H9 (cell line): ENCODE measurements around the gene CEMIP2. TPM values are rescaled to one million over a fixed set of nuclear protein-coding genes. Genes with fewer than 3 reads are reported as not detected.

Experiments used
- DNase-seq: peaks from one replicate; pipeline ENCODE4 v3.0.0-alpha.2; 2017
- H2AFZ ChIP-seq: one replicate; pipeline ENCODE4 v1.6.1; 2013; ENCODE audit warnings: mild to moderate bottlenecking, low read length, control low read depth, moderate library complexity
- H2AK5ac ChIP-seq: 2 replicates; pipeline ENCODE4 v1.6.1; 2013; ENCODE audit warnings: low read length, control low read depth, mixed read lengths; ENCODE audit not compliant: insufficient read length
- H2BK120ac ChIP-seq: one replicate; pipeline ENCODE4 v1.6.1; 2013; ENCODE audit warnings: low read depth, mild to moderate bottlenecking, low read length, control low read depth, inconsistent platforms; ENCODE audit not compliant: poor library complexity, severe bottlenecking
- H2BK12ac ChIP-seq: 2 replicates; pipeline ENCODE4 v1.6.1; 2013; ENCODE audit warnings: low read length, control low read depth, mixed read lengths, low read depth; ENCODE audit not compliant: insufficient read length
- H2BK15ac ChIP-seq: 2 replicates; pipeline ENCODE4 v1.6.1; 2013; ENCODE audit warnings: low read depth, low read length, control low read depth
- H2BK20ac ChIP-seq: one replicate; pipeline ENCODE4 v1.6.1; 2013; ENCODE audit warnings: low read depth, mild to moderate bottlenecking, low read length, control low read depth, inconsistent platforms; ENCODE audit not compliant: poor library complexity, severe bottlenecking
- H2BK5ac ChIP-seq: 2 replicates; pipeline ENCODE4 v1.6.1; 2013; ENCODE audit warnings: low read length, control low read depth, mixed read lengths; ENCODE audit not compliant: insufficient read length
- H3K14ac ChIP-seq: 2 replicates; pipeline ENCODE4 v1.6.1; 2013; ENCODE audit warnings: low read length, control low read depth; ENCODE audit not compliant: insufficient read depth
- H3K18ac ChIP-seq: 2 replicates; pipeline ENCODE4 v1.6.1; 2013; ENCODE audit warnings: low read depth, mild to moderate bottlenecking, mixed read lengths, low read length, control low read depth; ENCODE audit not compliant: insufficient read length
- H3K23ac ChIP-seq: 2 replicates; pipeline ENCODE4 v1.6.1; 2013; ENCODE audit warnings: low read length, control low read depth, mixed read lengths, low read depth; ENCODE audit not compliant: insufficient read length
- H3K23me2 ChIP-seq: 2 replicates; pipeline ENCODE4 v1.6.1; 2013; ENCODE audit warnings: low read depth, mild to moderate bottlenecking, mixed read lengths, low read length, control low read depth; ENCODE audit not compliant: insufficient read length, poor library complexity, severe bottlenecking
- H3K27ac ChIP-seq: 2 replicates; pipeline ENCODE4 v1.5.1; 2013; ENCODE audit warnings: low read length, control low read depth, mixed read lengths, low read depth; ENCODE audit not compliant: insufficient read length
- H3K27me3 ChIP-seq: 2 replicates; pipeline ENCODE4 v1.6.1; 2013; ENCODE audit warnings: low read length, control low read depth, inconsistent platforms; ENCODE audit not compliant: insufficient read depth
- H3K4ac ChIP-seq: 2 replicates; pipeline ENCODE4 v1.6.1; 2013; ENCODE audit warnings: low read depth, mild to moderate bottlenecking, control low read depth, inconsistent platforms, low read length, moderate library complexity
- H3K4me1 ChIP-seq: 2 replicates; pipeline ENCODE4 v1.6.1; 2013; ENCODE audit warnings: low read length, control low read depth, inconsistent platforms; ENCODE audit not compliant: insufficient read depth
- H3K4me2 ChIP-seq: 2 replicates; pipeline ENCODE4 v1.6.1; 2013; ENCODE audit warnings: low read length, control low read depth, mixed read lengths; ENCODE audit not compliant: insufficient read length, insufficient read depth
- H3K56ac ChIP-seq: 2 replicates; pipeline ENCODE4 v1.6.1; 2013; ENCODE audit warnings: low read depth, mild to moderate bottlenecking, mixed read lengths, low read length, control low read depth; ENCODE audit not compliant: insufficient read length
- H3K79me1 ChIP-seq: 2 replicates; pipeline ENCODE4 v1.6.1; 2013; ENCODE audit warnings: low read depth, mild to moderate bottlenecking, moderate library complexity, low read length, control low read depth, inconsistent platforms; ENCODE audit not compliant: insufficient read depth, poor library complexity, severe bottlenecking
- H3K79me2 ChIP-seq: 2 replicates; pipeline ENCODE4 v1.6.1; 2013; ENCODE audit warnings: low read length, control low read depth, inconsistent platforms; ENCODE audit not compliant: insufficient read depth
- H3K9ac ChIP-seq: 2 replicates; pipeline ENCODE4 v1.6.1; 2013; ENCODE audit warnings: low read length, control low read depth, mixed read lengths; ENCODE audit not compliant: insufficient read length; ENCODE audit errors: extremely low read depth
- H3K9me3 ChIP-seq: one replicate; pipeline ENCODE4 v1.6.1; 2013; ENCODE audit warnings: low read depth, low read length, inconsistent platforms; ENCODE audit not compliant: control insufficient read depth
- H3T11ph ChIP-seq: one replicate; pipeline ENCODE4 v1.6.1; 2013; ENCODE audit warnings: mild to moderate bottlenecking, low read length, control low read depth, inconsistent platforms
- H4K20me1 ChIP-seq: one replicate; pipeline ENCODE4 v1.6.1; 2013; ENCODE audit not compliant: control insufficient read depth, insufficient read length, insufficient read depth
- H4K5ac ChIP-seq: 2 replicates; pipeline ENCODE4 v1.6.1; 2013; ENCODE audit warnings: low read depth, mild to moderate bottlenecking, mixed read lengths, low read length, control low read depth; ENCODE audit not compliant: insufficient read length
- H4K8ac ChIP-seq: replicated peaks from 2 replicates; pipeline ENCODE4 v1.6.1; 2013; ENCODE audit warnings: low read length, control low read depth, mixed read lengths, low read depth; ENCODE audit not compliant: insufficient read length
- H4K91ac ChIP-seq: 2 replicates; pipeline ENCODE4 v1.6.1; 2013; ENCODE audit warnings: low read depth, mild to moderate bottlenecking, moderate library complexity, mixed read lengths, low read length, control low read depth; ENCODE audit not compliant: insufficient read length
- H3K27ac Mint-ChIP-seq, 3 experiments: 2 replicates in 2 of 3; 3 replicates in 1 of 3; pipeline ENCODE4 v1.8.0; 2020 to 2021; ENCODE audit warnings: mixed read lengths in 3 of 3, mild to moderate bottlenecking in 1 of 3, moderate library complexity in 1 of 3
- H3K27me3 Mint-ChIP-seq: 2 replicates; pipeline ENCODE4 v1.8.0; 2021; ENCODE audit warnings: low read depth, mild to moderate bottlenecking, moderate library complexity, mixed read lengths
- H3K36me3 Mint-ChIP-seq, 3 experiments: 2 replicates in 2 of 3; 3 replicates in 1 of 3; pipeline ENCODE4 v1.8.0; 2020 to 2021; ENCODE audit warnings: low read depth in 3 of 3, mixed read lengths in 3 of 3; ENCODE audit not compliant: insufficient read depth in 1 of 3
- H3K4me1 Mint-ChIP-seq, 2 experiments: 2 replicates each; pipeline ENCODE4 v1.8.0; 2020; ENCODE audit warnings: mixed read lengths in 2 of 2
- H3K4me3 Mint-ChIP-seq, 2 experiments: 2 replicates in 1 of 2; 3 replicates in 1 of 2; pipeline ENCODE4 v1.8.0; 2020 to 2021; ENCODE audit warnings: mild to moderate bottlenecking in 2 of 2, mixed read lengths in 2 of 2, moderate library complexity in 1 of 2
- H3K9me3 Mint-ChIP-seq, 2 experiments: 2 replicates in 1 of 2; 3 replicates in 1 of 2; pipeline ENCODE4 v1.8.0; 2020; ENCODE audit warnings: mild to moderate bottlenecking in 2 of 2, mixed read lengths in 2 of 2, moderate library complexity in 1 of 2
- WGBS: extraction: QIAGEN DNeasy Blood & Tissue Kit; methylation state at CpG from one replicate; pipeline ENCODE4 v1.1.7; 2013; ENCODE audit warnings: missing lambda C conversion rate, low lambda C conversion rate, mixed read lengths; ENCODE audit not compliant: insufficient read length; ENCODE audit errors: extremely low coverage; 5-methylcytosine and 5-hydroxymethylcytosine counted together
- total RNA-seq: library from RNA; stranded (reverse); gene quantifications from 2 replicates; pipeline ENCODE4 v1.2.1, GENCODE V29; 2021
- TF ChIP-seq, protein P1 (sequence below): fragments of 200-600 bp; sonication (generic); conservative IDR thresholded peaks from 3 replicates; pipeline ENCODE4 v1.8.0; 2021; ENCODE audit warnings: antibody characterized with exemption, mild to moderate bottlenecking

The CEMIP2 gene
- total RNA-seq, 1 experiment from 2014 or later = 77.2 TPM

DNA sequence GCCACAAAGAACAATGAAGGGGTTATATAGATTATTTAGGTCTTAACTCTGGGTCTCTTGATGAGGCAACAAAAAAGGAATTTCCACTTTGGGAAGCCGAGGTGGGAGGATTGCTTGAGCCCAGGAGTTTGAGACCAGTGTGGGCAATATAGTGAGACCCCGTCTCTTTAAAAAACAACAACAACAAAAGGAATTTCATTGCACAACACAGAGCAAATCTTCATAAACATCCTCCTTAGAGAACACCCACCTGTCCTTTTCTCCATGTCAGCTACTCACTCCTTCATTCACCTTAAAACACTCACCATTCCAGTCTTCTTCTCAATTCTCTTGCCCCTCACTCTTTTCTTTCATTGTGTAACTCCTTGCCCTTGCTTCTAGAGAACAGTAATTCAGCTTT, 39.8 kb upstream of the CEMIP2 start:
- TF ChIP-seq, protein P1, sequence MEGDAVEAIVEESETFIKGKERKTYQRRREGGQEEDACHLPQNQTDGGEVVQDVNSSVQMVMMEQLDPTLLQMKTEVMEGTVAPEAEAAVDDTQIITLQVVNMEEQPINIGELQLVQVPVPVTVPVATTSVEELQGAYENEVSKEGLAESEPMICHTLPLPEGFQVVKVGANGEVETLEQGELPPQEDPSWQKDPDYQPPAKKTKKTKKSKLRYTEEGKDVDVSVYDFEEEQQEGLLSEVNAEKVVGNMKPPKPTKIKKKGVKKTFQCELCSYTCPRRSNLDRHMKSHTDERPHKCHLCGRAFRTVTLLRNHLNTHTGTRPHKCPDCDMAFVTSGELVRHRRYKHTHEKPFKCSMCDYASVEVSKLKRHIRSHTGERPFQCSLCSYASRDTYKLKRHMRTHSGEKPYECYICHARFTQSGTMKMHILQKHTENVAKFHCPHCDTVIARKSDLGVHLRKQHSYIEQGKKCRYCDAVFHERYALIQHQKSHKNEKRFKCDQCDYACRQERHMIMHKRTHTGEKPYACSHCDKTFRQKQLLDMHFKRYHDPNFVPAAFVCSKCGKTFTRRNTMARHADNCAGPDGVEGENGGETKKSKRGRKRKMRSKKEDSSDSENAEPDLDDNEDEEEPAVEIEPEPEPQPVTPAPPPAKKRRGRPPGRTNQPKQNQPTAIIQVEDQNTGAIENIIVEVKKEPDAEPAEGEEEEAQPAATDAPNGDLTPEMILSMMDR = no peak
- WGBS = no CpG with 5 or more reads among the region's 2 CpGs
- H3K27ac Mint-ChIP-seq = peak overlapping the region in 2 of 3 experiments; percentile 26 to 30; a peak in 1 of 7 replicates

More for the DNA sequence above, 39.8 kb upstream of the CEMIP2 start:
- H3K9ac ChIP-seq = no peak overlapping the region
- no peak overlapping the region for H3K18ac ChIP-seq
- no peaks in the 10 kb centered on the region for H3K27me3 ChIP-seq
- H3K4ac ChIP-seq = no peak overlapping the region
- H3K79me1 ChIP-seq = no peaks in the 10 kb centered on the region
- no peak overlapping the region for H3K4me2 ChIP-seq
- Mint-ChIP-seq H3K4me1 (peaks cover 8% of the 10 kb centered on the region in 2 experiments), H3K4me3 (no peak overlapping the region), H3K36me3 (no peaks in the 10 kb centered on the region), H3K27me3 (no peaks in the 10 kb centered on the region), H3K9me3 (no peaks in the 10 kb centered on the region)
- no peak overlapping the region for H2AK5ac ChIP-seq
- no peak overlapping the region for H2BK15ac ChIP-seq
- no peak overlapping the region for H2AFZ ChIP-seq
- H3K9me3 ChIP-seq = no peaks in the 10 kb centered on the region
- H3K27ac ChIP-seq = no peak overlapping the region
- H2BK120ac ChIP-seq = no peak overlapping the region
- H3K23ac ChIP-seq = no peak overlapping the region
- H4K5ac ChIP-seq = no peak overlapping the region
- H3T11ph ChIP-seq = no peak overlapping the region
- no peaks in the 10 kb centered on the region for H3K23me2 ChIP-seq
- no peaks in the 10 kb centered on the region for H3K79me2 ChIP-seq
- H3K4me1 ChIP-seq = no peaks in the 10 kb centered on the region
- no peak overlapping the region for H2BK20ac ChIP-seq
- no peak overlapping the region for H3K56ac ChIP-seq
- no peak for DNase-seq
- H3K14ac ChIP-seq = no peak overlapping the region
- no peak overlapping the region for H4K91ac ChIP-seq
- H4K20me1 ChIP-seq = no peaks in the 10 kb centered on the region
- H4K8ac ChIP-seq = no peak overlapping the region
- H2BK5ac ChIP-seq = no peak overlapping the region
- no peak overlapping the region for H2BK12ac ChIP-seq
